GM21723 (cell line): ENCODE measurements around the gene POLR3H.

Source experiments
- ATAC-seq: cut with Tn5 transposase; IDR thresholded peaks from one replicate; pipeline ENCODE4 v1.9.1; 2021; ENCODE audit warnings: mild to moderate bottlenecking, moderate library complexity; ENCODE audit not compliant: unreplicated experiment

Gene POLR3H

GRCh38 chr22:41539146-41540005, 4.9 kb downstream of the POLR3H start:
- ATAC-seq = no peak

GRCh38 chr22:41538583-41538982, 5.7 kb downstream of the POLR3H start:
- ATAC-seq = no peak

- no peak for ATAC-seq
These were observed 7.1 kb downstream of the POLR3H start for GRCh38 chr22:41537203-41537602.

DNA sequence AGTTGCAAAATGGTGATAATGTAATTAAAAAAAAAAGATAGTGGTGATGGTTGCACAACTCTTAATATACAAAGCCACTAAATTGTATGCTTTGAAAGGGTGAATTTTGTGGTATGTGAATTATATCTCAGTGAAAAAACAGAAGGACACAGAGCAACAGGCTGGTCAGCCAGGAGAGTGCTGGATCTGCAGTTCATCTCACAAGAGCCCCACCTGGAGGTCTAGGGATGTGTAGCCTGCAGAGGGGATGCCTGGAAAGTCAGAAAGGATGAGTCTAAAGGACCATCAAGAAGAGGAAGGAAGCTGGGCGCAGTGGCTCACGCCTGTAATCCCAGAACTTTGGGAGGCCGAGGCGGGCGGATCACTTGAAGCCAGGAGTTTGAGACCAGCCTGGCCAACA, 9.0 kb downstream of the POLR3H start:
- no peak for ATAC-seq

DNA sequence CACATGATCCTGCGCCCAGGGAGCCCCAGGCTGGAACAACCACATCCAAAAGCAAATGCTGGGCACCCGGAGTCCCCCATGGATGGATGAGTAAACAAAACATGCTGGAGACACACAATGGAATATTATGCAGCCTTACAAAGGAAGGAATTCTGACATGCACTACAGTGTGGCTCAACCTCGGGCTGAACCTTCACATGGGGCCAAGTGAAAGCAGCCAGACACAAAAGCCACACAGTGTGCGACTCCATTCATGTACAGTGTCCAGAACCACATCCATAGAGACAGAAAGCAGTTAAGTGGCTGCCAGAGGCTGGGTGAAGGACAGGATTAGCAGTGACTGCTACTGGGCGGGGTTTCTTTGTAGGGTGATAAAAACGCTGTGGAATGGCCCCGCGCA, 10.1 kb downstream of the POLR3H start:
- no peak for ATAC-seq

- no peak for ATAC-seq
These were observed 11.1 kb downstream of the POLR3H start for GRCh38 chr22:41532908-41533825.

DNA sequence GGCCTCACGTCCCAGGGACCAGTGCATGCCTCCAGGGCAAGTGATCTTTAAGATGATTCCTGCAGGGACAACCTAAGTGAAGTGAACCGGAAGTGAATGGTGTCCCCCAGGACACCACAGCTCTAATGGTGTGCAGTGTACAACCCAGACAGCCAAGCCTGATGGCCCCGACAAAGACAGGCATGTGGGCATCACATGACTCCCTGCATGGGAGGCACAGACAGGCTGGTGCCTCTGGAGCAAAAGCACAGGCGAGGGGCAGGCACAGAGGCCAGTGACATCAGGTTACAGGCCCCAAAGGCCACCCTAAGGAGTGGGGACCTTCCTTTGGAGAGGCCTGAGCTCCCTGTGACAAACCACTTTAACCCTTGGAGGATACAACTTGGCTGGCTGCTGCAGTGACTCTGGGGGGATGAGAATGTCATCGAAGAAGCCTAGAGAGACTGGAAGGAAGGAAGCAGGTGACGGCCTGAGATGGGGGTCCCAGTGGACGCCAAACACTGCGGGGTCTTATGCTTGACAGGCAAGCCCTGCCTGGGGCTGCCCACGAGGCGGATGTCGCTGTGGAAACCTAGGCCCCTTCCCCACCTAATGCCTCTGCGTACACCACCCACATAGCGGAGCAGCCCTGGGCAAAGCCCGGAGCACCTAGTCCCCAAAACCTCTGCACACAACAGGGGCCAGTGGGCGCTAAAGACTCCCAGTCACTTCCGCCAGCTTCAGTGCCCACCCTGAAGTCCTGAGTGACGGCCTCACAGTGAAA, 12.4 kb downstream of the POLR3H start:
- no peak for ATAC-seq

- ATAC-seq = no peak
These were observed 13.2 kb downstream of the POLR3H start for GRCh38 chr22:41530890-41531714.

DNA sequence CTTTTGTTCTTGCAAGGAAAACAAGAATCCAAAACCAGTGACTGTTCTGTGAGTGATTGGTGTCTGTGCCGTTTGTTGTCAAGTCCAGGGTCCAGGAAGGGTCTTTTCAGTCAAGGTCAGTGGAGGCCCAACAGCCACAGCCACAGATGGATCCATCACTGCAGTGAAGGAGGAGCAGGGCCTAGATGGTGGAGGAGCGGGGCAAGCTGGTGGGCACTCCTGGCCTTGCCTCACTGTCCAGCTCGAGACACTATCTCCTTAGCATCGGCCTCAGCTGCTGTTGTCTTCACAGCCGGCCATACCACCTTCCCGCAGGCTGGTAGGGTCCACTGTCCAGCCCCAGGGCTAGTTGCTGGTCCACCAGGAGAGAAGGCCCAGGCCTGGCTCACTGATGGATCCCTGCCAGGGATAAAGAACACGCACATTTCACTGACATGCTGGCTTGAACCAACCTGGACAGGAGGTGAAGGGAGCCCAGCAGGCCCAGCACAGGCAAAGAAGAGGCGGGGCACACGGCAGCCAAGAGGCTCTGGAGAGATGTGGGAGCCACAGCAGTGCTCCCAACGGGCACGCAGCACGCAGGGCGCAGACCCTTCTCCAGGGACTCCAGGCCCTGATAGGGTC, 15.2 kb downstream of the POLR3H start:
- ATAC-seq = no peak

DNA sequence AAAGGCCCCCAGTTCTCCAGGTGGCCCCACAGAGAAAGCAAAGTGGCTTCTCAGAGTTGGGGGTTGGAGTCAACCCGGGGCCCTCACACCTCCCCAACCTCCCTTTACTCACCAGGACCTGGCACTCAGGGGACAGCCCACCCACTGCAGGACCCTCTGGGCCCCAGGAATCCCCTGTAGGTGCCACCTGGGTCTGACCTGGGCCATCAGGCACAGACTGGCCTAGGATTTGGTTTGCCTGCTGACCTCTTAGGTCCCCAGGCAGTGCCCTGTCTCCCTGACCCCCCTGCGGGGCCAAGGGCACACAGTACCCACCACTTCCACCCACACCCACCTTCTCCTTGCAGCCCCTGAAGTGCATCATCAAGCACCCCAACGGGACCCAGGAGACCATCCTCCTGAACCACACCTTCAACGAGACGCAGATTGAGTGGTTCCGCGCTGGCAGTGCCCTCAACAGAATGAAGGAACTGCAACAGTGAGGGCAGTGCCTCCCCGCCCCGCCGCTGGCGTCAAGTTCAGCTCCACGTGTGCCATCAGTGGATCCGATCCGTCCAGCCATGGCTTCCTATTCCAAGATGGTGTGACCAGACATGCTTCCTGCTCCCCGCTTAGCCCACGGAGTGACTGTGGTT, 16.0 kb downstream of the POLR3H start:
- ATAC-seq = no peak

GRCh38 chr22:41526830-41527799, 17.2 kb downstream of the POLR3H start:
- no peak for ATAC-seq

GRCh38 chr22:41526226-41526829, 17.9 kb downstream of the POLR3H start:
- ATAC-seq = no peak

DNA sequence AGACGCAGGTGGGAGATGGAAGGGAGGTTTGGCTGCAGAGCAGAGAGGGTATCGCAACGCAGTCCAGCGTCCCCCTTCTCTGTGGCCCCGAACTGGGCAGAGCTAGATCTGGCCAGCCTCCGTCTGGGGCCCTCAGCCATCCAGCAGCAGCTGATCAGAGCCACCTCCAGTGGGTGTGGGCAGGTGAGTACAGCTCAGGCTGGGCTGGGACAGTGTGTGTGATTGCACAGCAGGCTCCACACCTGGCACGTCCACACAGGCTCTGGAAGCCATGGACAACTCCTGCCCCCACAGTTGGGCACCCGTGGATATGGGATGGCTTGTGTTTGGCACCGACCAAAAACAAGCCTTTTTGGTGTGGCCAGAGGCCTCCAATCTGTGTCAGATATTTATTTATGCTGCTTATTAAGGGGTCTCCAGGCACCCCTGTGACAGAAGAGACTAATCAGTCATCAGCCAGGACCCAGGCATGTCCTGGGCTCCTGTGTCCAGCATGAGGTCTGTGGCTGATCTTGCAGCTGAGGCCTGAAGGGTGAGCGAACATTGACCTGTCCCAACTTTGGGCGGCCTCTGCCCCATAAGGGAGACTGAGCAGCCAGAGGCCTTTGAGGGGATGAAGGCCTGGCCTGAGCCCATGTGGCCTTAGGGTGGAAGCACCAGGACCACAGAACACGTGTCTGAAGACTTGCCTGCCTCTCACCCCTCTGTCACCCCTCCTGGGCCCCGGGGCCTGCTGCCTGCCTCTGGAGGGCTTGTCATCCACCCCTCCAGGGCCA, 18.6 kb downstream of the POLR3H start:
- no peak for ATAC-seq

DNA sequence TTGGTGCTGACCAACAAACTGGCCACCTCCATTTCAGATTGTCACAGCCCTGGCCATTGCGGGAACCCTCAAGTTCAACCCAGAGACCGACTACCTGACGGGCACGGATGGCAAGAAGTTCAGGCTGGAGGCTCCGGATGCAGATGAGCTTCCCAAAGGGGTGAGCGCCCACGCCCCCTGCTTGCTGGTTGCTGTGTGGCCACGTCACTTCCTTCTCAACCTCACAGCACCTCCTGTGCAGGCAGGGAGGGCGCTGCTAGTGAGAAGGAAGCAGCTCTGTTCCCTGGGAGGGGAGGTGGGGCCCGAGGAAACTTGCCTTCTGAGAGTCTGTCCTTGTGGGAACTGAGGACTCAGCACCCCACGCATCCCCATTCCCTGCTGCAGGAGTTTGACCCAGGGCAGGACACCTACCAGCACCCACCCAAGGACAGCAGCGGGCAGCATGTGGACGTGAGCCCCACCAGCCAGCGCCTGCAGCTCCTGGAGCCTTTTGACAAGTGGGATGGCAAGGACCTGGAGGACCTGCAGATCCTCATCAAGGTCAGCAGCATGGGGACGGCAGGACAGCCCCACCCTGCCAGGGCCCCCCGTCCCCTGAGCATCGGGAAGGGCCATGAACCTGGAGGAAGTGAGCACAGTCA, 19.3 kb downstream of the POLR3H start:
- no peak for ATAC-seq

DNA sequence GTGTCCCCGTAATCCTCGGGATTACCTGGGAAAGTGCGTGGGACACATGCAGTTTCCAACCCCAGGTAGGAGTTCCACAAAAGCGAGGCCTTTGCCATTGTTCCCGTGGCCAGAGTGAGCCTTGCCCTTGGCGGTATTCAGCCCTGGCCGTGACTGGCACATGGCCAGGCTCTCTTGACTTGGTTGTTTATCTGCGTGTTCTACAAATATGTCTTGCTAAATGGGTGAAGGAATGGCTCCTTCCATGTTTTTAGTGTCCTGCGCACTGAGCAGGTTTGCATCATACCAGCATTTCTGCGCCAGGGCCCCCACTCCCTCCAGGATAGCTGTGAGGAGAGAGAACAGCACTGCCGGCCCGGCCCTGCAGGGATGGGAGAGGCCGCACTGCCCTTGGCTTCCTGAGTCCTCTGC, 20.0 kb downstream of the POLR3H start:
- no peak for ATAC-seq

DNA sequence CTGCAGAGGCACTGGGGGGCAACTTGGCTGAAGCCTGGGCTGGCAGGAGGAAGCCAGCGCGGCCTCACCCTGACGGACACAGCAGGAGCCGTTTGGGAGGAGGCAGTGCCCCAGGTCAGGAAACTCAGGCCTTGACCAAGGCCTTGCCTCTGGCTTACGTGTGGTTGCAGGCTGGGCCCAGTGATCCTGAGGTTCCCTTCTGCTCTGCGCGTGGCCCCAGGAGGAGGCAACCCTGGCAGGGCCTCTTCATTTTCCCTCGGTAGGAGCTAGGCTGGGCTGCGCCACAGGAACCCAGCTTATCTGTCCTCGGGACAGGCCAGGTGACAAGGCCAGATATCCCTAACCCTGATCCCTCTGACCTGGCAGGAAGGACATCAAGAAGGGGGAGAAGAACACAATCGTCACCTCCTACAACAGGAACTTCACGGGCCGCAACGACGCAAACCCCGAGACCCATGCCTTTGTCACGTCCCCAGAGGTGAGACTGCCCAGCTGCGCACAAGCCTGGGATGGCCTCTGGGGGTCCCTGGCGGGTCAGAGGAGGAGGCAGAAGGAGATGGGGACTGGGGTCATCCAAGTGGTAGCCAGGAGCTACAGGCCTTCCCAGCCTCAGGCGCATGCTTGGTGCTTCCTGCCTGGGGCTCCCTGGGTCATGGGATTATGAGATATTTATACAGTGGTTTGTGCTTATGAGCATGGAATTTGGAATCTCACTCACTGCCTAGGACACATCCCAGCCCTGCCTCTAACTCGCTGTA, 20.6 kb downstream of the POLR3H start:
- no peak for ATAC-seq
